Keratinocyte (primary cell): Measurements from ENCODE around the gene TRMT2B. TPM values are rescaled to one million over a fixed set of nuclear protein-coding genes. Genes with fewer than 3 reads are reported as not detected.
"Not testable (repeated sequence)": the region's sequence is repeated elsewhere in the genome, so short reads cannot be mapped to it uniquely, and the experiment has no call there.

Experiments
- DNase-seq: peaks from one replicate; pipeline ENCODE4 v3.0.0-alpha.2; 2011; ENCODE audit warnings: low read depth, missing footprints, low spot score
- FAIRE-seq: peaks from 2 replicates; lab custom pipeline; 2011; peaks lifted over from hg19 to GRCh38; lab: Jason Lieb, UNC
- H2AFZ ChIP-seq: 2 replicates; pipeline ENCODE4 v1.6.0; 2012; ENCODE audit warnings: low read length, control low read depth, inconsistent platforms; ENCODE audit not compliant: control insufficient read depth
- H3K27ac ChIP-seq: 2 replicates; pipeline ENCODE4 v1.5.1; 2011; ENCODE audit warnings: low read length; ENCODE audit not compliant: control insufficient read depth, insufficient read depth
- H3K27me3 ChIP-seq: 3 replicates; pipeline ENCODE4 v1.6.0; 2011; ENCODE audit warnings: low read length; ENCODE audit not compliant: control insufficient read depth, insufficient read depth; ENCODE audit errors: extremely low read depth
- H3K36me3 ChIP-seq, 2 experiments: 2 replicates in 1 of 2; 3 replicates in 1 of 2; pipeline ENCODE4 v1.5.1; 2011; ENCODE audit warnings: low read length in 2 of 2, mild to moderate bottlenecking in 1 of 2; ENCODE audit not compliant: control insufficient read depth in 2 of 2, insufficient read depth in 2 of 2; ENCODE audit errors: extremely low read depth in 1 of 2
- H3K4me1 ChIP-seq: 3 replicates; pipeline ENCODE4 v1.5.1; 2011; ENCODE audit warnings: low read length; ENCODE audit not compliant: control insufficient read depth, insufficient read depth; ENCODE audit errors: extremely low read depth
- H3K4me2 ChIP-seq: 3 replicates; pipeline ENCODE4 v1.6.0; 2011; ENCODE audit warnings: low read depth, low read length; ENCODE audit not compliant: control insufficient read depth, insufficient read depth; ENCODE audit errors: extremely low read depth
- H3K4me3 ChIP-seq, 3 experiments: fragments of 200-600 bp in 1 of 3; sonication (generic) in 1 of 3; 2 replicates in 2 of 3; 3 replicates in 1 of 3; pipeline ENCODE4 v1.5.1; 2011 to 2016; ENCODE audit warnings: low read length in 3 of 3, mild to moderate bottlenecking in 3 of 3, control low read depth in 2 of 3, inconsistent platforms in 1 of 3, low read depth in 1 of 3, mixed read lengths in 1 of 3, mixed run types in 1 of 3, moderate library complexity in 1 of 3; ENCODE audit not compliant: control insufficient read depth in 2 of 3, insufficient read depth in 2 of 3; ENCODE audit errors: extremely low read depth in 1 of 3
- H3K79me2 ChIP-seq: 2 replicates; pipeline ENCODE4 v1.6.0; 2012; ENCODE audit warnings: low read length; ENCODE audit not compliant: control insufficient read depth, insufficient read depth
- H3K9ac ChIP-seq: 3 replicates; pipeline ENCODE4 v1.6.0; 2011; ENCODE audit warnings: low read length; ENCODE audit not compliant: control insufficient read depth, insufficient read depth; ENCODE audit errors: extremely low read depth
- H3K9me1 ChIP-seq: 3 replicates; pipeline ENCODE4 v1.6.0; 2011; ENCODE audit warnings: low read length; ENCODE audit not compliant: control insufficient read depth, insufficient read depth; ENCODE audit errors: extremely low read depth
- H3K9me3 ChIP-seq: 2 replicates; pipeline ENCODE4 v1.5.1; 2012; ENCODE audit warnings: low read depth, low read length; ENCODE audit not compliant: control insufficient read depth
- H4K20me1 ChIP-seq: 3 replicates; pipeline ENCODE4 v1.6.0; 2011; ENCODE audit warnings: low read length; ENCODE audit not compliant: control insufficient read depth, insufficient read depth; ENCODE audit errors: extremely low read depth
- EZH2 ChIP-seq: IDR thresholded peaks from one replicate; pipeline ENCODE4 v1.6.1; 2012; ENCODE audit warnings: inconsistent platforms, mild to moderate bottlenecking, low read length, moderate library complexity
- dilution Hi-C: fragments of 300-500 bp; cut with MboI; formaldehyde crosslinking; loops from one replicate; pipeline ENCODE4 v1.7.0; 2020; ENCODE audit warnings: low sequenced_read_pairs; ENCODE audit not compliant: extremely low pct_ligation_motif_present
- polyA plus RNA-seq, 5 experiments: library from polyadenylated mRNA; depleted of rRNA in 3 of 5; stranded (reverse) in 3 of 5; stranded (forward) in 1 of 5; unstranded in 1 of 5; fragments of >200 nt; gene quantifications; 1 replicate in 1 of 5; 2 replicates in 3 of 5; 3 replicates in 1 of 5; pipeline versions ENCODE4 v1.2.1 to v1.2.3, GENCODE V29; 2011 to 2012; ENCODE audit warnings: missing spikeins in 2 of 5, low read depth in 1 of 5, low replicate concordance in 1 of 5
- TF ChIP-seq, protein P1 (sequence below), 3 experiments: IDR thresholded peaks in 1 of 3; conservative IDR thresholded peaks in 1 of 3; optimal IDR thresholded peaks in 1 of 3; 2 replicates in 2 of 3; 3 replicates in 1 of 3; pipeline versions ENCODE3 to v1.5.1; 2011; ENCODE audit warnings: low read length in 3 of 3, mild to moderate bottlenecking in 3 of 3, moderate library complexity in 2 of 3, control low read depth in 1 of 3, inconsistent platforms in 1 of 3; ENCODE audit not compliant: insufficient read depth in 2 of 3; ENCODE audit errors: extremely low read depth in 1 of 3

TRMT2B gene
- polyA plus RNA-seq, 1 donor (not counting 4 experiments of a cell fraction or from before 2014, with no cell fraction given): 12.1 TPM

DNA sequence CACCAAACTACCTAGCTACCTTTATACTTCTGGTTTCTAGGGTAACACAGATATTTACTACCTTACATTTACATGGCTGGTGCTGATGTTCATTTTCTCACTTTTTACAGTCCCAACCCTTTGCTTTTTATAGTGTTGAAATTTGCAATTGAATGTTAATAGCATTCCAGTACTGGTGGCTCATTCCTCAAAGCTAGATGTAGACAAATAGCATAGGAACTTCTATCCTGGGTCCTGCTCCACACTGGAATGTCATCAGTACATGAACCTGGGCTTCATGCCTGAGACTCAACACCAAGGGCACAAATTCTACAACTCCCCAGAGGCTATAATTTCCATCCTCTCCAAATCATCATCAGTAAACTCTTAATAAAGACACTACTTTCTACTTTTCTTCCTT lies 10.3 kb upstream of the TRMT2B start:
- H2AFZ ChIP-seq: no peak overlapping the region
- no peaks in the 10 kb centered on the region for H3K27me3 ChIP-seq

DNA sequence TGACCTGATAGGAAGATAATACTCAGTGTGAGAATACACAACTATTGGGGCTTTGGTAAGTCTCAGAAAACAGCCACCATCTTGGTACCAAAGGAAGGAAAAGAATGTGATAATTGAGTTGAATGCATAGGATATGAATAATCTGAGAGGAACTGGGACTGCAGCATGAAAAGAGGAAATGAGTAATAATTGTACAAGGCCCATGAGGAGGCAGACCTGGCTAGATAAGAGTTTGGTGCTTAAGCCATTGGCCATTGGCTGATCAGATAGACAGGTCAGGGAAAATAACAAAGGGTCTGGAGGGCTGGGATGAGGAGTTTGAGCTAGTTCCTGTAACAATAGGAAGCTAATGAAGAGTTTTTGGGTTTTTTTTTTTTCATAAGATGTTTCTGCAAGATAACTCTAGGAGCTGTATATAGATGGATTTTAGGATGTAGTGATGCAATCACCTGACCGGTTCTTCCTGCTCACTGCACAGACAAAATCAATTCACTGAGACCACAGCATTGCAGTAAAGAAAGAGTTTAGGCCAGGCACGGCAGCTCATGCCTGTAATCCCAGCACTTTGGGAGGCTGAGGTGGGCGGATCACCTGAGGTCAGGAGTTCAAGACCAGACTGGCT lies 5.3 kb upstream of the TRMT2B start:
- no peaks in the 10 kb centered on the region for H3K36me3 ChIP-seq
- H3K27me3 ChIP-seq: no peaks in the 10 kb centered on the region
- H3K9ac ChIP-seq: no peak overlapping the region
- no peak for TF ChIP-seq EZH2
- H3K27ac ChIP-seq: no peak overlapping the region
- H2AFZ ChIP-seq: no peak overlapping the region
- peaks cover 4% of the 10 kb centered on the region for H3K4me1 ChIP-seq
- no peak for DNase-seq
- no peaks in the 10 kb centered on the region for H3K9me3 ChIP-seq
- H4K20me1 ChIP-seq: no peaks in the 10 kb centered on the region
- H3K4me2 ChIP-seq: no peak overlapping the region
- dilution Hi-C loops: no loop called here
- no peak overlapping the region for H3K4me3 ChIP-seq
- no peaks in the 10 kb centered on the region for H3K9me1 ChIP-seq
- H3K79me2 ChIP-seq: no peaks in the 10 kb centered on the region
- peak; percentile 76 for FAIRE-seq

More for the DNA sequence above, 10.3 kb upstream of the TRMT2B start:
- DNase-seq (no peak), FAIRE-seq (no peak)
- dilution Hi-C loops: no loop called here
- Histone ChIP-seq H4K20me1 (no peaks in the 10 kb centered on the region), H3K79me2 (no peaks in the 10 kb centered on the region), H3K9ac (no peak overlapping the region), H3K9me3 (no peaks in the 10 kb centered on the region), H3K27ac (no peak overlapping the region), H3K36me3 (no peaks in the 10 kb centered on the region), H3K9me1 (no peaks in the 10 kb centered on the region), H3K4me2 (no peak overlapping the region), H3K4me1 (no peaks in the 10 kb centered on the region), H3K4me3 (no peak overlapping the region)
- TF ChIP-seq EZH2: no peak
- TF ChIP-seq, protein P1, sequence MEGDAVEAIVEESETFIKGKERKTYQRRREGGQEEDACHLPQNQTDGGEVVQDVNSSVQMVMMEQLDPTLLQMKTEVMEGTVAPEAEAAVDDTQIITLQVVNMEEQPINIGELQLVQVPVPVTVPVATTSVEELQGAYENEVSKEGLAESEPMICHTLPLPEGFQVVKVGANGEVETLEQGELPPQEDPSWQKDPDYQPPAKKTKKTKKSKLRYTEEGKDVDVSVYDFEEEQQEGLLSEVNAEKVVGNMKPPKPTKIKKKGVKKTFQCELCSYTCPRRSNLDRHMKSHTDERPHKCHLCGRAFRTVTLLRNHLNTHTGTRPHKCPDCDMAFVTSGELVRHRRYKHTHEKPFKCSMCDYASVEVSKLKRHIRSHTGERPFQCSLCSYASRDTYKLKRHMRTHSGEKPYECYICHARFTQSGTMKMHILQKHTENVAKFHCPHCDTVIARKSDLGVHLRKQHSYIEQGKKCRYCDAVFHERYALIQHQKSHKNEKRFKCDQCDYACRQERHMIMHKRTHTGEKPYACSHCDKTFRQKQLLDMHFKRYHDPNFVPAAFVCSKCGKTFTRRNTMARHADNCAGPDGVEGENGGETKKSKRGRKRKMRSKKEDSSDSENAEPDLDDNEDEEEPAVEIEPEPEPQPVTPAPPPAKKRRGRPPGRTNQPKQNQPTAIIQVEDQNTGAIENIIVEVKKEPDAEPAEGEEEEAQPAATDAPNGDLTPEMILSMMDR (optimal IDR thresholded peaks at IDR 0.05 in 1 of 3, IDR thresholded peaks at IDR 0.05 in 1 of 3, conservative IDR thresholded peaks at IDR 0.05 in 1 of 3; ENCODE audit: extremely low read depth in 1 of 3, insufficient read depth in 2 of 3, low read length in 3 of 3): no peak

DNA sequence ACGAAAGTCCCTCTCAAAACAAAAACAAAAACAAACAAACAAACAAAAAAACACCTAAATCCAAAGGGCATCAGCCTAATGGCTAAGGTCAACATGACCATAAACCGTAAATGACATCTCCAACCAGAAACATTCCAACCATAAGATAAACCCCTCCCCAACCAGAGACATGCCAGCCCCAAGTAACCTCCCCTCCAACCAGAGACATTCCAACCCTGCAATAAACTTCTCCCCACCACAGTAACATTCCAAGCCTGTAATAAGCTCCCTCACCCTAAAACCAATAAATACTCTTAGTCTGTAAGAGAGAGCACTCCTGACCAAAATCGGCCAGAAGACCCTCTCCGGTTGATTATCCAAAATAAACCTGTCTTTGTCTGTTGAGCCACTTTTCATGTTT lies 4.6 kb upstream of the TRMT2B start:
- H3K79me2 ChIP-seq, H3K4me2 ChIP-seq, DNase-seq, FAIRE-seq, H3K9me1 ChIP-seq, H3K9ac ChIP-seq, H3K36me3 ChIP-seq, H2AFZ ChIP-seq, dilution Hi-C loops, H3K9me3 ChIP-seq, H3K27ac ChIP-seq, H3K27me3 ChIP-seq, H3K4me3 ChIP-seq, H3K4me1 ChIP-seq, H4K20me1 ChIP-seq: not testable (repeated sequence)
